ENCODE data around the gene TAPBP. TPM values are rescaled to one million over a fixed set of nuclear protein-coding genes. Genes with fewer than 3 reads are reported as not detected.
A peak's percentile ranks its signal among the peaks of the same experiment; 100 is the strongest.
"Not testable (repeated sequence)": the region's sequence is repeated elsewhere in the genome, so short reads cannot be mapped to it uniquely, and the experiment has no call there.

TAPBP gene
- total RNA-seq, 2 donors from 2014 or later, result 80.0 to 103 TPM

DNA sequence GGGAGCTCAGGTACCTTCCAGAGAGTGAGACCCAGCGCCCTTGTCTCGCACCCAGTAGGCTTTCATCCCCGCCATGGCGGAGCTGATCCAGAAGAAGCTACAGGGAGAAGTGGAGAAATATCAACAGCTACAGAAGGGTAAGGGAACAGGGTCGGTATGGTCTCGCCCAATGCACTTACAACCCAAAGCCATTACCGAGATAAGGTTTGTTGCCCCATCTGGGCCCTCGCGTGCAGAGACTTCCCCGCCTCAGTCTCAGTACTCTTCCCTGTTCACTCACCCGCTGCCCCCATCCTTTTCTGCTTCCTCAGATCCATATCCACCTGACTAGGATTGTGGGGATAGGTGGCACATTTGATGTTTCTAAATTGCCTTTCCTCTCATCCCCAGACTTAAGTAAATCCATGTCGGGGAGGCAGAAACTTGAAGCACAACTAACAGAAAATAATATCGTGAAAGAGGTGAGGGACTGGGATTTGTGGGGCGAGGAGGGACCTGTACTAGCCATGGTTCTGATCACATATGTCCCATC, 24.0 kb downstream of the TAPBP start:
- no peak for TF ChIP-seq CTCF (IDR thresholded peaks at IDR 0.05)
- Histone ChIP-seq H3K27me3 (no peaks in the 10 kb centered on the region), H3K4me1 (peaks cover 0 to 24% of the 10 kb centered on the region in 2 donors), H3K27ac (peak overlapping the region; percentile 84 to 86), H3K36me3 (peaks cover 45% of the 10 kb centered on the region), H3K9me3 (no peaks in the 10 kb centered on the region), H3K4me3 (peak overlapping the region; percentile 70 to 72)
- DNase-seq (ENCODE audit: low spot score), result no peak

GRCh38 chr6:33288921-33289783, 24.7 kb downstream of the TAPBP start, which contains the start of the genes PFDN6 and WDR46:
Gene PFDN6, plus strand, starts transcription at chr6:33289601. Its CDS starts 256 bp downstream, at chr6:33289857.
Gene WDR46, minus strand, starts transcription at chr6:33289239. Its CDS starts 69 bp downstream, at chr6:33289170.
- Histone ChIP-seq H3K27ac (peak within 1 kb of the TSS; percentile 84 to 86), H3K36me3 (peaks cover 48% of the 10 kb centered on the region), H3K27me3 (no peaks in the 10 kb centered on the region), H3K4me3 (peak within 1 kb of the TSS; percentile 70 to 72), H3K4me1 (peaks cover 0 to 24% of the 10 kb centered on the region in 2 donors), H3K9me3 (no peaks in the 10 kb centered on the region)
- no peak for TF ChIP-seq CTCF (IDR thresholded peaks at IDR 0.05)
- peak; percentile 89 for DNase-seq (ENCODE audit: low spot score)

DNA sequence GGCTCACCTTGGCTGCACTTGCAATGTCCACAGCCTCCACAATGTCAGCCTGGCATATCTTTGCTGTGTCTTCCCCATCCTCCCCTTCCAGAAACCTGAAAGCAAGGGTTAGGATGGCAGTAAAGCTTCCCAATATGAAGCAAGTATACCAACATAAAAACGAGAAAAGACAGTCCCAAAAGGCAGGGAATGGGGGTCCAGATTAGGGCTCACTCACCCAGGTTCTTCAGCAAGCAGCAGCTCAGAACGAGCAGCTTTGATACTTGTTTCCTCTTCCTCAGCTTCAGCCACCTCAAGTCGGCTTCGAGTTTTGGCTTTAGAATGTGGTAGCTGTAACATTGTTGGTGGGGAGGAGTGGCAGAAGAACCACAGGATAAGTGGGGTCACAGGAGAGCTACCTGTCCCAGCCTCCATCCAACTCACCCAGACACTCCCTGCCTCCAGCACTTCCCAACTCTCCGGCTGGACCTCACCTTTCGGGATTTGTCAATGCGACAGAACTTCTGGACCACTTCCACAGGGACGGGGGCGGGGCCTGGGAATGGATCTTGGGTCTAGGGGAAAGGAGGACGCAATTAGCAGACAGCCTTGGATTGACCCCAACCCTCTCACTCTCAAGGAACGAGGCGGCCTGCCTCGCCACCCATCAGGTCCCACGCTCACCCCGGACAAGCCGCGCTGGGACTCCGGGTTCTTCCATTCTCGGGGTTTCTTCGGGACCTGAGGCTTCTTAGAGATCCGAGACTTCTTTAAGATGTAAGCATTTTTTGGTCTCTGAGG, 25.5 kb downstream of the TAPBP start:
- Histone ChIP-seq H3K36me3 (peaks cover 54% of the 10 kb centered on the region), H3K4me3 (peak overlapping the region; percentile 70 to 72), H3K4me1 (peaks cover 0 to 24% of the 10 kb centered on the region in 2 donors), H3K27me3 (no peaks in the 10 kb centered on the region), H3K27ac (peak overlapping the region; percentile 84 to 86), H3K9me3 (no peaks in the 10 kb centered on the region)
- no peak for TF ChIP-seq CTCF (IDR thresholded peaks at IDR 0.05)
- DNase-seq (ENCODE audit: low spot score), result no peak

DNA sequence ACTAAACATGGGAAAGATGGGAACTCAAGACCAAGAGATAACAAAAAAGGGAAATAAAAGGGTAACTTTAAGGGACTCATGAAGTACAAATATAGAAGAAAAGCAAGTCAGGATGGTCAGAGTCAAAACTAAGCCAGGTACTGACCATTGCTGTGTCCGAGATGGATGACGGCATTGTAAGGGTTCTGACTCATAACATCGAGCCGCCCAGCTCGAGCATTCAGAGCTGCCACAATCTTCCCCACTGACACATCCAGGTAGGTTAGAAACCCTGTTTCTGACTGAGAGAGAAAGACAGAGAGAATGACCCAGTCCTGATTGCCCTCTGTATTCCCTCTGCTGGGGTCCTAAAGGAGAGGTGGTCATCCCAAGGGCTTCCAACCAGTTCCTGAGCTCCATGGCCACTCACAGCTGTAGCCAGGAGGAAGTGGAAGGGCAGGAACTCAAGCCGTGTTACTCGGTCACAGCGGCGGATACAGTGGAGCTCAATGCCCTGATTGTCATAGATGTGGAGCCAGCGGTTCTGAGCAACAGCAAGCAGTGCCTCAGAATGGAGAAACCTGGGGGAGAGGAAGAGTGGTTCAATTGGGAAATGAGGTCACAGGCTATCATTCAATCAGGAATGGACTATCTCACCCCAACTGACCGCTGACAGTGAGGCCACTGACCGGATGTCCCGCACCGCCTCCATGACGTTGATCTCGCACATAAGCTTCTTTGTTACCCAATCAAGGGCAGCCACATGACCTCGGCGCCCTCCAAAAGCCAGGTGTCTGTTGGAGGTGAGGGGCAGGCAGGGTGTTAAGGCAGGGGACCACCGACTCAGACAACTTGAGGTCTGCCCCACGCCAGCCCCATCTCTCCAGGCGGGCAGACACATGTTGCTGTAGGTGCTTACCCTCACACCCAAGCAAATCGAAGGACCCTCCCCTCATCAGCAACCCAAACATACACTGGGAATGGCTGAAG, 26.6 kb downstream of the TAPBP start:
- Histone ChIP-seq H3K36me3 (peaks cover 50% of the 10 kb centered on the region), H3K9me3 (no peaks in the 10 kb centered on the region), H3K4me3 (no peak overlapping the region), H3K27me3 (no peaks in the 10 kb centered on the region), H3K27ac (no peak overlapping the region), H3K4me1 (peaks cover 0 to 24% of the 10 kb centered on the region in 2 donors)
- no peak for TF ChIP-seq CTCF (IDR thresholded peaks at IDR 0.05)
- no peak for DNase-seq (ENCODE audit: low spot score)

GRCh38 chr6:33285214-33285613, 28.7 kb downstream of the TAPBP start:
- H3K27ac ChIP-seq; H3K27me3 ChIP-seq; H3K9me3 ChIP-seq; H3K4me3 ChIP-seq; DNase-seq (ENCODE audit: low spot score): not testable (repeated sequence)
- Histone ChIP-seq H3K4me1 (peaks cover 0 to 18% of the 10 kb centered on the region in 2 donors), H3K36me3 (peaks cover 38% of the 10 kb centered on the region)
